HFF-Myc (cell line): Measurements from ENCODE around the gene CCDC87.

Experiments
- DNase-seq: peaks from one replicate; pipeline ENCODE4 v3.0.0-alpha.2; 2011; ENCODE audit warnings: low read depth; ENCODE audit errors: extremely low read depth
- H3K4me3 ChIP-seq: replicated peaks from 2 replicates; pipeline ENCODE4 v1.5.1; 2011; ENCODE audit warnings: low read depth, mild to moderate bottlenecking, control low read depth, low read length
- TF ChIP-seq, protein P1 (sequence below): IDR thresholded peaks from 2 replicates; pipeline ENCODE4 v1.5.1; 2012; ENCODE audit warnings: mild to moderate bottlenecking, low read depth, low read length, control low read depth; ENCODE audit errors: missing control alignments

The CCDC87 gene

GRCh38 chr11:66581261-66581660 is 11.6 kb downstream of the CCDC87 start:
- TF ChIP-seq, protein P1, sequence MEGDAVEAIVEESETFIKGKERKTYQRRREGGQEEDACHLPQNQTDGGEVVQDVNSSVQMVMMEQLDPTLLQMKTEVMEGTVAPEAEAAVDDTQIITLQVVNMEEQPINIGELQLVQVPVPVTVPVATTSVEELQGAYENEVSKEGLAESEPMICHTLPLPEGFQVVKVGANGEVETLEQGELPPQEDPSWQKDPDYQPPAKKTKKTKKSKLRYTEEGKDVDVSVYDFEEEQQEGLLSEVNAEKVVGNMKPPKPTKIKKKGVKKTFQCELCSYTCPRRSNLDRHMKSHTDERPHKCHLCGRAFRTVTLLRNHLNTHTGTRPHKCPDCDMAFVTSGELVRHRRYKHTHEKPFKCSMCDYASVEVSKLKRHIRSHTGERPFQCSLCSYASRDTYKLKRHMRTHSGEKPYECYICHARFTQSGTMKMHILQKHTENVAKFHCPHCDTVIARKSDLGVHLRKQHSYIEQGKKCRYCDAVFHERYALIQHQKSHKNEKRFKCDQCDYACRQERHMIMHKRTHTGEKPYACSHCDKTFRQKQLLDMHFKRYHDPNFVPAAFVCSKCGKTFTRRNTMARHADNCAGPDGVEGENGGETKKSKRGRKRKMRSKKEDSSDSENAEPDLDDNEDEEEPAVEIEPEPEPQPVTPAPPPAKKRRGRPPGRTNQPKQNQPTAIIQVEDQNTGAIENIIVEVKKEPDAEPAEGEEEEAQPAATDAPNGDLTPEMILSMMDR, result no peak
- no peak overlapping the region for H3K4me3 ChIP-seq
- DNase-seq, result no peak

GRCh38 chr11:66580803-66581202 is 12.1 kb downstream of the CCDC87 start:
- no peak for DNase-seq
- no peak overlapping the region for H3K4me3 ChIP-seq
- TF ChIP-seq, protein P1, result no peak

- no peak for DNase-seq
- no peak overlapping the region for H3K4me3 ChIP-seq
- TF ChIP-seq, protein P1, result peak; percentile 86
These were observed 13.8 kb downstream of the CCDC87 start for GRCh38 chr11:66579017-66579606.

GRCh38 chr11:66570850-66571180 is 22.0 kb downstream of the CCDC87 start:
- TF ChIP-seq, protein P1, result no peak
- DNase-seq, result no peak
- no peak overlapping the region for H3K4me3 ChIP-seq

GRCh38 chr11:66570079-66570849 is 22.6 kb downstream of the CCDC87 start:
- TF ChIP-seq, protein P1, result no peak

GRCh38 chr11:66569076-66569475 is 23.8 kb downstream of the CCDC87 start:
- DNase-seq, result no peak
- TF ChIP-seq, protein P1, result no peak
- H3K4me3 ChIP-seq, result no peak overlapping the region

More at GRCh38 chr11:66570079-66570849, 22.6 kb downstream of the CCDC87 start:
- H3K4me3 ChIP-seq, result no peak overlapping the region
- no peak for DNase-seq
